DOHH2 (cell line): ENCODE measurements around the gene OR4C6.

Experiments used
- H3F3A ChIP-seq: fragments of 200-600 bp; sonication (generic), shearing (Covaris generic); 2 replicates; pipeline ENCODE4 v1.6.0; 2016; ENCODE audit warnings: antibody characterized with exemption, mild to moderate bottlenecking; ENCODE audit not compliant: control insufficient read depth, insufficient read depth
- H3K27ac ChIP-seq: fragments of 200-600 bp; sonication (generic); 2 replicates; pipeline ENCODE4 v1.5.1; 2014; ENCODE audit warnings: low read depth, mild to moderate bottlenecking, low read length, moderate library complexity
- H3K27me3 ChIP-seq: fragments of 200-600 bp; sonication (generic); 2 replicates; pipeline ENCODE4 v1.6.1; 2014; ENCODE audit warnings: mild to moderate bottlenecking, low read length, mixed read lengths; ENCODE audit not compliant: control insufficient read depth
- H3K36me3 ChIP-seq: fragments of 200-600 bp; sonication (generic); 2 replicates; pipeline ENCODE4 v1.6.1; 2014; ENCODE audit warnings: mild to moderate bottlenecking, low read length, moderate library complexity, mixed read lengths; ENCODE audit not compliant: control insufficient read depth
- H3K4me1 ChIP-seq: fragments of 200-600 bp; sonication (generic); 2 replicates; pipeline ENCODE4 v1.6.1; 2014; ENCODE audit warnings: mild to moderate bottlenecking, low read length, mixed read lengths; ENCODE audit not compliant: control insufficient read depth
- H3K4me2 ChIP-seq: fragments of 200-600 bp; sonication (generic); 2 replicates; pipeline ENCODE4 v1.6.0; 2014; ENCODE audit warnings: mild to moderate bottlenecking, low read length, moderate library complexity
- H3K4me3 ChIP-seq: fragments of 200-600 bp; sonication (generic); 2 replicates; pipeline ENCODE4 v1.5.1; 2014; ENCODE audit warnings: mild to moderate bottlenecking, low read length, mixed read lengths
- H3K79me2 ChIP-seq: fragments of 200-600 bp; sonication (generic); 2 replicates; pipeline ENCODE4 v1.6.1; 2014; ENCODE audit warnings: mild to moderate bottlenecking, low read length, mixed read lengths; ENCODE audit not compliant: control insufficient read depth
- H3K9me2 ChIP-seq: fragments of 200-600 bp; sonication (generic); replicated peaks from 2 replicates; pipeline ENCODE4 v1.6.1; 2014; ENCODE audit warnings: mild to moderate bottlenecking, low read length, mixed read lengths; ENCODE audit not compliant: control insufficient read depth
- H3K9me3 ChIP-seq: fragments of 200-600 bp; sonication (generic); 2 replicates; pipeline ENCODE4 v1.6.1; 2014; ENCODE audit warnings: antibody characterized with exemption, low read length, mixed read lengths; ENCODE audit not compliant: control insufficient read depth, insufficient read depth
- H4K20me1 ChIP-seq: fragments of 200-600 bp; sonication (generic); 2 replicates; pipeline ENCODE4 v1.6.0; 2014; ENCODE audit warnings: low read depth, mild to moderate bottlenecking, antibody characterized with exemption, low read length, moderate library complexity; ENCODE audit not compliant: control insufficient read depth, insufficient read depth
- CTCF ChIP-seq: fragments of 200-600 bp; sonication (generic); IDR thresholded peaks from one replicate; pipeline ENCODE4 v1.5.1; 2014; ENCODE audit warnings: antibody characterized with exemption, mild to moderate bottlenecking, low read depth, low read length; ENCODE audit not compliant: poor library complexity, severe bottlenecking
- EZH2phosphoT487 ChIP-seq: fragments of 200-600 bp; sonication (generic); IDR thresholded peaks from 2 replicates; pipeline ENCODE4 v1.6.1; 2017; ENCODE audit warnings: borderline replicate concordance, mild to moderate bottlenecking, antibody characterized with exemption, low read length, moderate library complexity, mixed read lengths

The OR4C6 gene

GRCh38 chr11:55661901-55662300, at the start of gene OR4C6:
Gene OR4C6, plus strand, starts transcription at chr11:55662201. Its CDS starts 2,966 bp downstream, at chr11:55665167.
- TF ChIP-seq CTCF (no peak), EZH2phosphoT487 (no peak)
- no peaks in the 10 kb centered on the region for H3K9me2 ChIP-seq
- no peak within 1 kb of the TSS for H3K4me2 ChIP-seq
- no peaks in the 10 kb centered on the region for H3K79me2 ChIP-seq
- H3K27ac ChIP-seq = no peak within 1 kb of the TSS
- H3K4me3 ChIP-seq = no peak within 1 kb of the TSS
- no peaks in the 10 kb centered on the region for H3K4me1 ChIP-seq
- no peaks in the 10 kb centered on the region for H4K20me1 ChIP-seq
- no peaks in the 10 kb centered on the region for H3F3A ChIP-seq
- H3K9me3 ChIP-seq = no peaks in the 10 kb centered on the region
- no peaks in the 10 kb centered on the region for H3K36me3 ChIP-seq
- H3K27me3 ChIP-seq = no peaks in the 10 kb centered on the region

- no peak overlapping the region for H3K4me2 ChIP-seq
- H3K9me2 ChIP-seq = no peaks in the 10 kb centered on the region
- peaks cover 3% of the 10 kb centered on the region; the same call in 1 of the 2 replicates for H3K9me3 ChIP-seq
- no peaks in the 10 kb centered on the region for H3K27me3 ChIP-seq
- no peak overlapping the region for H3K27ac ChIP-seq
- H3F3A ChIP-seq = no peaks in the 10 kb centered on the region
- no peak overlapping the region for H3K4me3 ChIP-seq
- H3K4me1 ChIP-seq = no peaks in the 10 kb centered on the region
- no peaks in the 10 kb centered on the region for H3K79me2 ChIP-seq
- H3K36me3 ChIP-seq = no peaks in the 10 kb centered on the region
- TF ChIP-seq EZH2phosphoT487 (no peak), CTCF (no peak)
- H4K20me1 ChIP-seq = no peaks in the 10 kb centered on the region
Observed at GRCh38 chr11:55624531-55624930, 37.5 kb upstream of the OR4C6 start.

DNA sequence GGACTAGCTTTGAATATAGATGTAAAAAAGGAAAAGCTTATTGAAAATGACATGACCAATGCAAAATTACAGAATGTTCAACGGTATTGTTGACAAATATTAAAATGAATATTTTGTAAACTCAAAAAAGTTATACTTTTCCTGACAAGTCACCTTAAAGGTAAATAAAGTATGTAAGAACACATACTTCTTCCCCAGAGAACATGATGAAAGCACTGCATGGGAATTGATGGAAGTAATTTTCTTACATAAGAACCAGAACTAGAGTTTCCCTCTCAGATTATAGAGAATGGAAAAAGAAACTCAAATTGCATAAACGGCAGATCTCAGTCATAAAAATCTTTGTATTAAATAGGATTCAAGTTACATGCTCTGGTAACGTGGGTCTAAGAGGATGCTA, 27.2 kb upstream of the OR4C6 start, which contains the start of gene OR4P4:
Gene OR4P4, plus strand, starts transcription at position 301 of the 400 bp plus-strand sequence.
- H3K27me3 ChIP-seq = no peaks in the 10 kb centered on the region
- H3K4me3 ChIP-seq = no peak within 1 kb of the TSS
- H3K4me2 ChIP-seq = no peak within 1 kb of the TSS
- no peaks in the 10 kb centered on the region for H3K79me2 ChIP-seq
- no peaks in the 10 kb centered on the region for H3K4me1 ChIP-seq
- no peak within 1 kb of the TSS for H3K27ac ChIP-seq
- no peaks in the 10 kb centered on the region for H3F3A ChIP-seq
- H3K36me3 ChIP-seq = no peaks in the 10 kb centered on the region
- H3K9me2 ChIP-seq = no peaks in the 10 kb centered on the region; the same call in 1 of the 2 replicates
- H3K9me3 ChIP-seq = no peaks in the 10 kb centered on the region
- no peaks in the 10 kb centered on the region for H4K20me1 ChIP-seq
- TF ChIP-seq EZH2phosphoT487 = no peak

DNA sequence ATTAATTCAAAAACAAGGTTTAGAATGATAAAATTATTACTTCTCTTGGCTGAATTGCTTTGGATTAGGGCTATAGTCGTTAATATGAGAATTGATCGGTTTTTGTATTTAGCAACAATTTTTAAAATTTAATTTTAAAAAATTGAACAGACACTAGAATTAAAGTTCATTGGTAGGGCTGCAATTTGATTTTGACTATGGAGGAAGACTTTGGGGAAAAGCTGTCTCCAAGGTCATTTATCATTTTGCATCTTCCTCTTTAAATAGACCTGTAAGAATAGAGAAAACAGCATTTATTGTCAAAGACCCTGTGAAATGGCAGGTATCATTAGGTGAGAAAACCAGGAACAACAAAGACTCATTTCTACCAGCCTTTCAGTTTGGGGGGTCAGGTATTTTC, 14.0 kb upstream of the OR4C6 start, which contains the start of gene OR4S2:
Gene OR4S2, plus strand, starts transcription at position 301 of the 400 bp plus-strand sequence. CDS start 2,577 bp downstream, outside the sequence.
- H3K27ac ChIP-seq = no peak within 1 kb of the TSS
- TF ChIP-seq EZH2phosphoT487 = no peak
- no peak for TF ChIP-seq CTCF
- H3K9me2 ChIP-seq = no peaks in the 10 kb centered on the region
- H3K4me3 ChIP-seq = no peak within 1 kb of the TSS
- H3K9me3 ChIP-seq = no peaks in the 10 kb centered on the region
- no peaks in the 10 kb centered on the region for H3K79me2 ChIP-seq
- no peaks in the 10 kb centered on the region for H3K36me3 ChIP-seq
- H3K4me1 ChIP-seq = no peaks in the 10 kb centered on the region
- H3F3A ChIP-seq = no peaks in the 10 kb centered on the region
- H3K4me2 ChIP-seq = no peak within 1 kb of the TSS
- H3K27me3 ChIP-seq = no peaks in the 10 kb centered on the region
- H4K20me1 ChIP-seq = no peaks in the 10 kb centered on the region
